CD4-positive, alpha-beta T cell treated with Interleukin-17A for 1 hour (primary cell): Measurements from ENCODE around the gene AHNAK.

Experiments used
- DNase-seq: peaks from one replicate; pipeline ENCODE4 v3.0.0-alpha.2; 2020

The AHNAK gene

DNA sequence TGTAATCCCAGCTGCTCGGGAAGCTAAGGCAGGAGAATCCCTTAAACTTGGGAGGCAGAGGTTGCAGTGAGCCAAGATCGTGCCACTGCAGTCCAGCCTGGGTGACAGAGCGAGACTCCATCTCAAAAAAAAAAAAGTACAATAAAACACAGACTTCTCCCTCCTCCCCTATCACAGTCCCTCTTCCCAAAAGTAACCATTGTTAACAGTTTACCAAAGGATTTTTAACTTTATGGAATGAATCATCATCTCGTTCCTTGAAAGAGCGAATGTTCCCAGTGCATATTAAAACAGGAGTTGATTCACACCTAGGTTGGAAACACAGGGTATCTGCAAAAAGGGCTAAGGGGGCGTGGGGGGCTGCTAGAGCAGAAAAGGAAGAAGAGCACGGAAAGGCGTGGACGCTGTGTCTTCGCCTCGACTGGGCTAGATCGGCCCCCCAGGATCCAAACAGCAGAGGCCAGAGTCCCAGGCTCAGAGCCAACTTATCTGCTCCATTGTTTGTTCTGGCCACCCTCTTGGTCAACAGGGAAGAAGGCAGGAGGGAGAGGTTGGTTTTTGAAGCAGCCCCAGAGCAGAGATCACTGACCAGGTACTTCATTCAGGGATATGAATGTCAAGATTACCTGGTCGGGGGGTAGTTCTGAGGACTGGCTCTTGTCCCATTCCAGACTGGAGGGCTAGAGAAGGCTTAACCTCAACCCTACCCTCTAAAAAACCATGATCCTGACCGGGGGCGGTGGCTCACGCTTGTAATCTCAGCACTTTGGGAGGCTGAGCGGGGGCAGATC is 2.1 kb upstream of the AHNAK start:
- no peak for DNase-seq

- no peak for DNase-seq
These were observed 1.2 kb upstream of the AHNAK start for GRCh38 chr11:62547691-62548281.

DNA sequence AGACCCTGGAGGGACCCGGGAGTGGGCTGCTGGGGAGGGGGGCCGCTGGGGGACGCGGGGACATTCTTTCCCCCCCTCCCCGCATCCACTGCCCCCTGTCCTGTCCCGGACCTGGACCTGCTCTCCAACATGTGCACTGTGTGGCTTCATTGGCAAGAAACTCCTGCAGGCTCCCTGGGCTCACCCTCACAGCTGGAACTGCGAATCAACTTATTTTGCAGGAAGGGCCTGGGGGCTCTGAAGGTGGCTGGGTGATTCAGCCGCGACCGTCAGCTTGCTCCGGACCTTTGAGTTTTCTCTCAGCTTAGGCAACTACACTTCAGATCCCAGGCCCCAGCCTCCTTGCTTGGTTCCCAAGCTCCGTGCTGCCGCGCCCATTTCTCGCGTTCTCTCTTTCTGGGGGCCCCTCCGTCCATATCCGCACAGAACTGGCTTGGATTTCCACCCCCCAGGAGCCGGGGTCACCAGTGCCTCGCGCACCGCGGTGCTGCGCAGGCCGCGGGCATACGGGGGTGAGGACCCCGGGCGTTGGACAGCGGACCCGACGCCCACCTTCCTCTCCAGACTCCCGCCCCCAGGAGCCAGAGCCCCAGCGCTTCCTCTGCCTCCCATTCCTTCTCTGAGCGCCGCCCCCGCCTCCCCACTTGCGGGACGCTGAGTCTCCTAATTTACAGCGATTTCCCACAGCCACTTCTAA is 471 bp upstream of the AHNAK start:
- DNase-seq = no peak

GRCh38 chr11:62545437-62546243 is 966 bp downstream of the AHNAK start:
- DNase-seq = peak; percentile 72

- DNase-seq = peak; percentile 70
These were observed 1.8 kb downstream of the AHNAK start for GRCh38 chr11:62544581-62545436.

GRCh38 chr11:62543680-62544444 is 2.7 kb downstream of the AHNAK start:
- DNase-seq = peak; percentile 43

DNA sequence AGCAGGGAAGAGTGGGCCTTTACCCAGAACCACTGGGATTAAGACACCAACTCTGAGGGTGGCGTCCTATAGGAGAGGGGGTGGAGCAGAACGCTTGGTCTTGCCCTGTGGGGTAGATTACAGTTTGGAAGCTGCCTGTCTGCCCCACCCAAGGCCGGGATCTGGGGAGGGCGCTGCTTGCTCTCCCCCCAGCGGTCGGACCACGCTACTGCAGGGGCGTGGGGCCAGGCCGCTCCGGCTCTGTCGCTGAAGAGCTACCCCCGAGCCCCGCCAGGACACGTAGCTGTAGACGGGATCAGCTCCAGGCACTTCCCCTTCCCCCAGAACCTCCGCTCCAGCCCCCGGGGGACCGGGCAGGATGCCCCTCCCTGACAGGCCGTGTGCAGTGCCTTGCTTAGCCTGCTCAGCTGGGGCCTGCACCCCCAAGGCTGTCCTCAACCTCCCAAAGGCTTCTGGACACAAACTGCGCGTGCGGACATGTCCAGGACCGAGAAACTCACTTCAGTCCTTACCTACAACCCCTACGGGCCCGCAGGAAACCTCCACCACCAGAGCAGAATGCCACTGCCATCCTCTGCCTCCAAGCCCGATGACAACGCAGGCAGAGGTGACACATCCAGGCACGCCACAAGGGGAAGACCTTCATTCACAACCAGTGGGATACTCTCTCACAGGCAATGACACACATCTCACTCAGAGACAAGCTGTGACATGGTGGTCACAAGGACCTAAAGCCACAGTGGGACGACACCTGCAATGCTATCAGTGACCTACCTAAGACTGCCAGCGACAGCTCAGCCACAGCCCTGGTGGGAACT is 3.6 kb downstream of the AHNAK start:
- peak; percentile 80 for DNase-seq

GRCh38 chr11:62542111-62542745 is 4.4 kb downstream of the AHNAK start:
- peak; percentile 39 for DNase-seq

- DNase-seq = peak; percentile 51
These were observed 5.6 kb downstream of the AHNAK start for GRCh38 chr11:62540804-62541701.

DNA sequence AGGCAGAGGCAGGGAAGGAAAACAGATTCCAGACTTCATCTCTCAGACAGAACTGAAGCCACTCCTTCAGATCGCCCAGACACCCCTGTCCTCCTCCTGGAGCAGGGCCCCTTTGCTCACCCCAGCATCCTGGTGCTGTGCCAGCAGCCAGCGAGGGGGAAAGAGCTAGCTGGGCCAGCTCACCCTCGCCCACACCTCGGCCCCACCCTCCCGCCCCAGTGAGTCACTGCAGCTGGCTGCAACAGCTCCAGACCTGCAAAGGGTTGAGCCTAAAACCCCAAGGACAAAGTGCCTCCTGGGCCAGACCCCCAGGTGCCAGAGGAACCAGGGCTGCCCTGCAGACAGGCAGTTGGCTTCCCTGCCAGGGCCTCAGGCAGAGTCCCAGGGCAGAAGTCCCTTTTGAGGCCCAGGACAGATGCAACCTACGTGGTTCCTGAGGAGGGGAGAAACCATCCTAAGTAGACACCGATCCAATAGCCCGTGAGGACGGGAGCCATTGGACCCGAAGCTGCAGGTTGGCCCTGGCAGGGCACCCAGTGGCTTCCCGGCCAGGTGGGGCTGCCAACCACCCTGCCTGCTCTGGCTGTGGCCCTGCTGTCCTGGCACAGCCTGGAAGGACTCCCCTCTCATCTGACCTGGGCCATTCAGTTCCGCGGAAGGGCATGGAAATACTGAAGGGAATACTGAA is 7.2 kb downstream of the AHNAK start:
- DNase-seq = no peak

DNA sequence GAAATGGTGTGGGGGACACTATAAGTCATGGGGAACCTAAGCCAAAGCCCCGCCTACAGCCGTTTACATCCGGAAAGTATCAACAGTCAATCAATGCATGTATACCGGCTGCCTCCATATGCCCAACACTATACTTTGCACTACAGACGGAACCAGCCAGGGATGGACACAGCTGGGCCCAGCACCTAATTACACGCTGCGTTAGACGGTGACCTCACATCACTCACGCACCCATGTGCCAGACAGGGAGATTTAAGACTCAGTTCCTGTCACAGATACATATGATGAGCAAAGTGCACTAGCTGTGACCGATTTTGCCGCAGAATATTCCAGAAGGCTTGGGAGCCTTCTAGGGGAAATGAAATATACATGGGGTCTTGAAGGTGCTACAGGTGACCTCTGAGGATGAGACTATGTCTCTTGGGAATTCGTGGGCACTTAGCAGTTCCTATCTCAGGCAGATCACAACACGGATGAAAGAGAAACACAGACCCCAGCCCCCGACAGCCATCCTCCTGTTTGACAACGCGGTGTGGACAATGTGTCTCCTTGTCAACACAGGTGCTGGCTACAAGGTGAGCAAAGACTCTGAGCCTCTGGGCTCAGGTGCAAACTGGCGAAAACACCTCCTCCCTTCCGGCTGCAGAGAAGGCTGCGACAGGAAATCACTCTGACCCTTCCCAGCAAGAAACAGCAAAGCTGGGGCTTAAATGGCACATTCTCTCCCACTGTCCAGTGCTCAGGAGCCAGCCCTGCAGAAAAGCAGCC is 8.0 kb downstream of the AHNAK start:
- no peak for DNase-seq

- no peak for DNase-seq
These were observed 10.2 kb downstream of the AHNAK start for GRCh38 chr11:62536301-62536957.

DNA sequence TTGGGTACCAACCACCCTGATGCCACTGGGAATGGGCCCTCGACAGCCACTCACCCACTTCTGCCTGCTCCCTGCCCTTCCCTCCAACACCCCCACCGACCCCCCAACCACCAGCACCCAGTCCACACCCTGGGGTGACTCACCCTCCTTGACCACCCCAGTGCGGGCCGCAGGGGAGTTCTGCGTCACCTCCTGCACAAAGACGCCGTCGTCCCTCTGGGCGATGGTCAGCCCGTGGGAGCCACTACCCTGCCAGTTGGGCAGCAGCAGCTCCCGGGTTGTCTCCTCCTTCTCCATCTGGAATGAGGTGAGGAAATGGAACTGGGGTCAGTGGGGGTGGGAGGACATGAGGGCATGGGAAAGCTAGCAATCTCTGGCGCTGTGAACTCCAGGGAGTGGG is 10.8 kb downstream of the AHNAK start:
- no peak for DNase-seq

- no peak for DNase-seq
These were observed 11.6 kb downstream of the AHNAK start for GRCh38 chr11:62534779-62535545.

DNA sequence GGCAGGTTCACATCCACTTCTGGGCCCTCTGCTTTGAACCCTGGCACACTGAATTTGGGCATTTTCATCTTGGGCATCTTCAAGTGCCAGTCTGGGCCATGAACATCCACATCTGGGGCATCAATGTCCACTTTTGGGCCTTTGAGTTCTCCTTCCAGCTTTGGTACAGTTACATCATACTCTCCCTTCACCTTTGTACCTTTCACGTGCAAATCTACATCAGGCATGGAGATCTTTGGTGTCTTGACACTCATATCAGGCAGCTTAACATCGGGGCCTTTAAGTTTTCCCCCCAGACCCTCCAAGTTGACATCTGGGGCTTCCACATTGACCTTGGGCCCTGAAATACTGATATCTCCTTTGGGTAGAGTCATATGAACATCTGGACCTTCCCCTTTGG is 14.5 kb downstream of the AHNAK start:
- DNase-seq = no peak

GRCh38 chr11:62516736-62517371 is 29.8 kb downstream of the AHNAK start:
- peak; percentile 32 for DNase-seq
